HG03575 (cell line): ENCODE measurements around the gene PABPN1.
A peak's percentile ranks its signal among the peaks of the same experiment; 100 is the strongest.
"Not testable (repeated sequence)": the region's sequence is repeated elsewhere in the genome, so short reads cannot be mapped to it uniquely, and the experiment has no call there.

Source experiments
- ATAC-seq: cut with Tn5 transposase; IDR thresholded peaks from one replicate; pipeline ENCODE4 v1.9.1; 2021; ENCODE audit not compliant: unreplicated experiment, insufficient number of reproducible peaks, low FRiP score; ENCODE audit errors: extremely low read depth

Gene PABPN1

DNA sequence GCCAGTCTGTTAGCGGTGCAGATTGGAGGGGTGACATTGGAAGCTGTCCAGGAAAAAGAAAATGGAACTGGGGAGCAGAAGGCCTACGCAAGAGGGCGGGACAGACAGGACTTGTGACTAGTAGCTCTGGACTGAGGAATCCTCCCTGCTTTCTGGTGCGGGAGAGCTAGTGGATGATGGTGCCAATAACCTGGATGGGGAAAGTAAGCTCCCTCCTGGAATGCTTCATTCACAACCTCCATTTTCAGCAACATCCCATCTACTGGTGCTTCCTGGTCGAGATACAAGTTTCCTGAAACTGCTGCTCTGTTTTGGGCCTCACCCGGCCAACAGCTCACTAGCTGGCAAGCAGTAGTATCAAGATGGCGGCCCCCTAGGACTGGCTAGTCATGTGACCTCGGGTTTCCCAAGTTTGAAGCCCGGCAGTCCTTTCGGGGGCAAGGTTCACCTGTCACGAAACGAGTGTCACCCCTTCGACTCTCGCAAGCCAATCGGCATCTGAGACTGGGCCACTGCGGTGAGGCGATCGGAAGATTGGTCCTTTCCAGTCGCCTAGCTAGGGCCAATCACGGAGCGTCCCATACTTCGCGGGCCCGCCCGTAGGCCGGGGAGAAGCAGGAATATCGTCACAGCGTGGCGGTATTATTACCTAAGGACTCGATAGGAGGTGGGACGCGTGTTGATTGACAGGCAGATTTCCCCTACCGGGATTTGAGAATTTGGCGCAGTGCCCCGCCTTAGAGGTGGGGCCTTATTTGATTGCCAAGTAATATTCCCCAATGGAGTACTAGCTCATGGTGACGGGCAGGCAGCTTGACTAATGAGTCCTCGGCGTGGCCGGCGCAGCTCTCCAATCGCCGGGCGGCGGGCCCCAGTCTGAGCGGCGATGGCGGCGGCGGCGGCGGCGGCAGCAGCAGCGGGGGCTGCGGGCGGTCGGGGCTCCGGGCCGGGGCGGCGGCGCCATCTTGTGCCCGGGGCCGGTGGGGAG, at the start of gene PABPN1:
Gene PABPN1 (plus strand): TSS at position 874 of the 988 bp plus-strand sequence. CDS start 13 bp downstream, at position 887.
- peak; percentile 86 for ATAC-seq

DNA sequence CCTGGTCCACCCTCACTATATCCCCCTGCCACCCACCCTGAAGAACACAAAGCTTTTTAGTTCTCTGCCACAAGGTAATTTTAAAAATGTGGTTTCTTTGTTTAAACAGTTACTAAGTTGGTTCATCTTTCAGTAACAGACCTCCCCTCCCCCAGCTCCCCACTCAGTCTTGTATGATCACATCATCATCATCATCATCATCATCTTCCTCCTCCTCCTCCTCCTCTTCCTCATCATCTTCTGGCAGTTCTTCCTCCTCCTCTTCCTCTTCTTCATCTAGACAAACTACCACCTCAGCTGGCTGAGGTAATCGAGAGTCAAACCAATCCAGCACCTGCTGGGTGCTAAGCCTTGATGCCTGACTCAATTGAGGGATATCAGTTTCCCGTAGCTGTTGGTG, 45.8 kb upstream of the PABPN1 start:
- ATAC-seq: no peak

DNA sequence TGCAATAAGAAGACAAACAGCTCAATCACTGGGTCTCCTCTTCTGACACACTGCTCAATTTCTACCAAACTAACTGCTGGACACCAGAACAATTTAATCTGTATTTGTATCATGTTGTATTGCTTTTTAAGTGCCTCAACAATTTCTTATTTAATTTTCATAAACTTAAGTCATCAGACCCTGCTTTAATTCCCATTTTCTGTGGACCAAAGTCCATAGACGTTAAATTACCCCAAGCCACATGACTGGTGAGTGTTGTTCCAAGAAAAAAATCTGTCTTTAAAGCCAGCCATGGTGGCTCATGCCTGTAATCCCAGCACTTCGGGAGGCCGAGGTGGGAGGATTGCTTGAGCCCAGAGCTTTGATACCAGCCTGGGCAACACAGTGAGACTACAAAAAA, 44.1 kb upstream of the PABPN1 start:
- ATAC-seq: no peak

GRCh38 chr14:23277928-23278327, 43.3 kb upstream of the PABPN1 start:
- not testable (repeated sequence) for ATAC-seq

DNA sequence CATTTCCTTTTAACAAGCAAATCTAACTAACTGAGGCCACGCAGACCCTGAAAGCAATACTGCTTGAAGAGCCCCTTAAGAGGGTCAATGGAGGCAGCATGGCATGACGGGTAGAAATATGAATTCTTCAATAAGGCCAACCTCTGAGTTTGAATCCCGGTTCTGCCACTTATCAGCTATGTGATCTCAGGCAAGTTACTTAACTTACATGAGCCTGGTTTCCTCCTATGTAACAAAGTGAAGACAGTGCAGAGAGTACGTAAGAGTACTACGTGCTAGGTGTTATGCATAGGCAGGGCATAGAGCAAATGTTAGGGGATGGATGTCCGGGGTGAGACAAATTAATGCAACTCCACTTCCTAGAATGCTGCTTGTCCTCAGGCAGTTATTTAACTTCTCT, 40.0 kb upstream of the PABPN1 start:
- ATAC-seq: no peak

DNA sequence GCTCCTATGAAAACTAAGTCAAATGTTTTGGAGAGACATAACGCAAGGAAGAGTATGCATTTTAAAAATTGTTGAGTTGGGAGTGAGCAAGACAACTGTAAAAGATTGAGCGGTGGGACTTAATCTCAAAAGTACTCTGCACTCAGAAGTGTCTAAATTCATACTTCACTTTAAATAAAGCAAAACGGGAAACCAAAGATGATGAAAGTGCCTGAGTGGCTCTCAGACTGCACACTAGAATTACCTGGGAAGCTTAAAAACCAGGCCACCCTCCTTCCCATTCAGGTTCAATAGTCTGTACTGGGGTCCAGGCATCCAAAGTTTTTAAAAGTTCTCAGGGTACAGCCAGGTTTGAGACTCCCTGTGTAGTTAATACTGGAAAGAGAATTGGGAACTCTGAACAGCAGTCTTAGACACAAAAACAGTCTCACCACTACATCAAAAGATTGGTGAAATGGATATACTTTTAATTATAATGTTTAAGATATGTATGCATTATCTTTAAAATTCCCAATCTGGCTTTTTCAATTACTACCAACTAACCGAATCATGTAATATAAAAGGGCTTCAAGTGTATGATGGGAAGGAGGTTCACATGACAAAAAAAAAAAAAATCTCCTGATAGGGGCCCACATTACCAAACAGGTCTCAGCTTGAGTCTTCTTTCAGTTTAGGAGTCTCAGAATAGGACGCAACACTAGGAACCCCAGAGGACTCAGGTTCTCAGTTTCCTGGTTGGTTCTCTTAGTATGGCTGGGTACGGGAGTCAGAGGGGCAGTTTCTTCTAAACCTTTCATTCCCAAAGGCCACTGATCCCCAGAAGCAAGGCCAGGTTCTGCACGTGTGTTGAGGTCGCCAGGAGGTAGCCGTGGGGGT, 36.4 kb upstream of the PABPN1 start:
- ATAC-seq: no peak

GRCh38 chr14:23285530-23286019, 35.7 kb upstream of the PABPN1 start:
- ATAC-seq: peak; percentile 4

- ATAC-seq: peak; percentile 85
Observed at GRCh38 chr14:23286020-23286901, 35.0 kb upstream of the PABPN1 start, which contains the start of gene HOMEZ. TSS of gene HOMEZ (minus strand) at chr14:23286132. CDS start at chr14:23285952, 180 bp downstream.

DNA sequence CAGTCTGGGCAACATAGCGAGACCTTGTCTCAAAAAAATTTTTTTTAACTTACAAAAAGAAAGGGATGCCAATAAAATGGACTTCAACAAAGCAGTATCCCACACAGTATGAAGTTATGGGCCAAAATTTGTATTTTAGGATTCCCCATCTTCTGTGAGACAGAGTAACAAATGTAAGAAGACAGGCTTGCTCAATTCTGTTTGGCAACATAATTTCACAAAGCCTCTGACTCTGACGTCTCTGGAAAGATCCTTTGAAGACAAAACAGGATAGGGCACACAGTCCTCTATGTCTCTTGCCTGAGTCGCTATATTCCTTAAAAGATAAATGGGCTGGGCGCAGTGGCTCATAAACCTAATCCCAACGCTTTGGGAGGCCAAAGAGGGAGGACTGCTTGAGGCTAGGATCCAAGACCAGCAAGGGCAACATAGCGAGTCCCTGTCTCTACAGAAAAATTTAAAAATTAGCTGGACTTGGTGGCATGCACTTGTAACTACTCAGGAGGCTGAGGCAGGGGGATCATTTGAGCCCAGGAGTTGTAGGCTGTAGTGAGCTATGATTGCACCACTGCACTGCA, 34.3 kb upstream of the PABPN1 start:
- no peak for ATAC-seq

DNA sequence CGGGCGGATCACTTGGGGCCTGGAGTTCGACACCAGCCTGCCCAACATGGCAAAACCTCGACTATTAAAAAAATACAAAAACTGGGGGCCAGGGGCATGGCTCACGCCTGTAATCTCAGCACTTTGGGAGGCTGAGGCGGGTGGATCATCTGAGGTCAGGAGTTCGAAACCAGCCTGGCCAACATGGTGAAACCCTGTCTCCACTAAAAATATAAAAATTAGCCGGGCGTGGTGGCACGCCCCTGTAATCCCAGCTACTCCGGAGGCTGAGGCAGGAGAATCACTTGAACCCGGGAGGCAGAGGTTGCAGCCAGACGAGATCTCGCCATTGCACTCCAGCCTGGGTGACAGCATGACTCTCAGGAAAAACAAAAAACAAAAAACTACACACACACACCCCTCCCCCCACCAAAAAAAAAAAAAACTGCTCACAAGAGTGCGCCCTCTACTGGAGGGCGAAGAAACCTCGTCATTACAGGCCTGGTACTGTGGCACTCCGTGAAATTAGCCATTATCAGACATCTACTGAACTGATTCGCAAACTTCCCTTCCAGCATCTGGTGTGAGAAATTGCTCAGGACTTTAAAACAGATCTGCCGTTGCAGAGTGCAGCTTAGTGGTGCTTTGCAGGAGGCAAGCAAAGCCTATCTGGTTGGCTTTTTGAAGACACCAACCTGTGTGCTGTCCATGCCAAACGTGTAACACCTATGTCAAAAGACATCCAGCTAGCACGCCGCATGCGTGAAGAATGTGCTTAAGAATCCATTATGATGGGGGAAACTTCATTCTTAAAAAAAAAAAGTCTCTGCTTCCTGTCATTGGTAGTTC, 26.3 kb upstream of the PABPN1 start:
- ATAC-seq: no peak

GRCh38 chr14:23296012-23296777, 25.1 kb upstream of the PABPN1 start:
- no peak for ATAC-seq

GRCh38 chr14:23297096-23297495, 24.2 kb upstream of the PABPN1 start:
- no peak for ATAC-seq

- ATAC-seq: no peak
Observed at GRCh38 chr14:23297611-23298277, 23.5 kb upstream of the PABPN1 start.

DNA sequence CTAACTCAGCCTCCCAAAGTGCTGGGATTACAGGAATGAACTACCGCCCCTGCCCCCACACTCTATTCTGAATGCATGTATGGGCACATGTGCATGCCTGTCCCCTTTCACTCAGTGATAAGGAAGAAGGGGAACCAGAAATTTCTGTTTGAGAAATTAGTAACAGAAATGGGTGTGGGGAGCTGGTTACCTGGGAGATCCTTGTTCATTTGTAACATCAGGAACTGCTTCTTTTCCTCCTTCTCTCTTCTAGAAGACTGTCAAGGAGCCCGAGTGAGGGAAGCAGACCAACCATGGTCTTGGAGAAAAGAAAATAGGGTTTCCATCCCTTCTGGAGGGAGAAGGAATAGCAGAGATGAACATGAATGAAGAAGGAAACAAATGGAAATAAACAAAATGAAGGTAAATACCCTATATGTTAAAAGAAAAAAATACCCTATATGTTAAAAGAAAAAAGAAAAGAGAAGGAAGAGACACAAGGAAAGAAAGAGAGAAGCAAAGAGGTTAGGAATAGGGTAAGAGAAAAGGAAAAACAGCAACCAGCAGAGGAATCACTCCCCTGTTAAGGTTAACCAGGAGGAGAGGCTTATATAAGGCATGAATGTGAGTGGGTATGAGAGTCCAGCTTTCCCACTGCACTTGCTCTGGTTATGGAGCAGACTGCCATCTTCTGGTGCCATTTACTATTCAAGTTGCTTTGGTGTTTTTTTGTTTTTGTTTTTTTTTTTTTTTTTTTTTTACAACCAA, 21.9 kb upstream of the PABPN1 start:
- ATAC-seq: no peak

GRCh38 chr14:23299986-23300686, 21.1 kb upstream of the PABPN1 start:
- no peak for ATAC-seq
